Measurements from ENCODE around the gene NEK7. TPM values are rescaled to one million over a fixed set of nuclear protein-coding genes. Genes with fewer than 3 reads are reported as not detected.
A peak's percentile ranks its signal among the peaks of the same experiment; 100 is the strongest.

The NEK7 gene
- total and polyA plus RNA-seq, 9 of the 15 experiments (the other 6 are each of a cell fraction or from before 2014, with no cell fraction given) = 8.5 to 37.3 (median 27.7) TPM

- peak; percentile 76; the same call in 1 of the 2 replicates for TF ChIP-seq HMGXB4 (CRISPR knock-in tag; IDR thresholded peaks at IDR 0.05)
- no peak for TF ChIP-seq SMARCE1 (IDR thresholded peaks at IDR 0.05)
- no peak for TF ChIP-seq HOMEZ (CRISPR knock-in tag; IDR thresholded peaks at IDR 0.05)
- TF ChIP-seq HNRNPK (IDR thresholded peaks at IDR 0.05; ENCODE audit: low read depth, low read length, poor library complexity, severe bottlenecking) = no peak
- no peak for TF ChIP-seq ZNF444 (CRISPR knock-in tag; IDR thresholded peaks at IDR 0.05)
- no peak for TF ChIP-seq HDAC6 (IDR thresholded peaks at IDR 0.05; ENCODE audit: low read depth, low read length)
- TF ChIP-seq POU5F1 (IDR thresholded peaks at IDR 0.05; ENCODE audit: borderline replicate concordance, low read depth, low read length, partially characterized antibody) = no peak
- TF ChIP-seq CTCF (IDR thresholded peaks at IDR 0.05 in 2 of 3, conservative IDR thresholded peaks at IDR 0.05 in 1 of 3; ENCODE audit: insufficient read depth in 2 of 3, low read depth in 1 of 3, low read length in 3 of 3) = peak in 1 of 3 experiments; percentile 5; a peak in 2 of 6 replicates
- TF ChIP-seq ZNF184 (CRISPR knock-in tag; IDR thresholded peaks at IDR 0.05) = no peak
- no peak for TF ChIP-seq CLOCK (CRISPR knock-in tag; IDR thresholded peaks at IDR 0.05; ENCODE audit: borderline replicate concordance)
- no peak for TF ChIP-seq SP2 (IDR thresholded peaks at IDR 0.05; ENCODE audit: extremely low read depth, low read depth, low read length, poor library complexity, severe bottlenecking)
- TF ChIP-seq SNAPC5 (CRISPR knock-in tag; IDR thresholded peaks at IDR 0.05) = no peak
- no peak for TF ChIP-seq DNMT1 (IDR thresholded peaks at IDR 0.05)
- no peak for TF ChIP-seq DIDO1 (tag; IDR thresholded peaks at IDR 0.05; ENCODE audit: low read depth)
- no peak for TF ChIP-seq NR1H2 (CRISPR knock-in tag; IDR thresholded peaks at IDR 0.05)
- TF ChIP-seq CCAR2 (IDR thresholded peaks at IDR 0.05; ENCODE audit: low read depth, low read length) = no peak
- no peak for TF ChIP-seq KHSRP (IDR thresholded peaks at IDR 0.05)
- no peak for TF ChIP-seq SIRT6 (IDR thresholded peaks at IDR 0.05; ENCODE audit: low read depth, low read length)
- peak; percentile 58; the same call in 1 of the 2 replicates for TF ChIP-seq ETS1 (conservative IDR thresholded peaks at IDR 0.05; ENCODE audit: control insufficient read depth, low read depth, low read length)
Observed at GRCh38 chr1:198156745-198157240, at the start of gene NEK7 (continued).
